ENCODE results near the gene DIRAS1. TPM values are rescaled to one million over a fixed set of nuclear protein-coding genes. Genes with fewer than 3 reads are reported as not detected.

DIRAS1 gene
- total and polyA plus RNA-seq, 2 experiments from 2014 or later: 3.0 to 3.3 TPM

DNA sequence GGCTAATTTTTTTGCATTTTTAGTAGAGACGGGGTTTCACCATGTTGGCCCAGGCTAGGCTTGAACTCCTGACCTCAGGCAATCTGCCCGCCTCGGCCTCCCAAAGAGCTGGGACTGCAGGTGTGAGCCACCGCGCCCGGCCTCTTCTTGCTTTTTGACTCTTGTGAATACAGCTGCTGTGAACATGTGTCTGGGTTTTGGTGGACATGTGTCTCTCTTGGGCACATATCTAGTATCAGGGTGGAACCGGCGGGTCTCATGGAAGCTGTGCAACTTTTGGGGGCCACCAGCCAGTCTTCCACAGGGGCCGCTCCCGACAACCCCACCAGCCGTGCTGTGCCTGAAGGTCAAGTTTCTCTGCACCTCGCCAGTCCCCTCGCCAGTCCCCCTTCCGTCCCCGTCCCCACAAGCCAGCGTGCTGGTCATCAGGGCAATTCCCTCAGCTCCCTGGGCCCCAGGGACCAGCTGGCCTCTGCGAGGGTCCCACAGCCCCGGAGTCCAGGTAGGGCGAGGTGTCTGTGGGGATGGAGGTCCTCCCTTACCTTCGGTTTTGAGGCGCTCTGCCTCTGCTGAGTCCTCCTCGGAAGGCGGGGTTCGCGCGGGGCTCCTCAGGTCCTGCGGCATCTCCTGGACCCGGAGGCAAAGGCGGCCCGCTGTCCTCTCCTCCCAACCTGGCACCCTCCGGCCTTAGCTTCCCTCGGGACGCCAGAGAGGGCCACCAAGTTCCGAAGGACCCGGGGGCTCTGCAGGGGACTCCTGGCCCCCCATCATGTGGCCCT is 45.6 kb upstream of the DIRAS1 start:
- no peak for DNase-seq (ENCODE audit: low read depth in 1 of 2, low spot score in 1 of 2)
- Histone ChIP-seq H3K9me3 (ENCODE audit: low read depth) (no peaks in the 10 kb centered on the region), H3K27ac (no peak overlapping the region), H3K4me1 (ENCODE audit: low read depth) (peaks cover 8% of the 10 kb centered on the region), H3K4me3 (no peak overlapping the region), H3K36me3 (peaks cover 31% of the 10 kb centered on the region), H3K27me3 (no peaks in the 10 kb centered on the region)
- TF ChIP-seq, protein P1, sequence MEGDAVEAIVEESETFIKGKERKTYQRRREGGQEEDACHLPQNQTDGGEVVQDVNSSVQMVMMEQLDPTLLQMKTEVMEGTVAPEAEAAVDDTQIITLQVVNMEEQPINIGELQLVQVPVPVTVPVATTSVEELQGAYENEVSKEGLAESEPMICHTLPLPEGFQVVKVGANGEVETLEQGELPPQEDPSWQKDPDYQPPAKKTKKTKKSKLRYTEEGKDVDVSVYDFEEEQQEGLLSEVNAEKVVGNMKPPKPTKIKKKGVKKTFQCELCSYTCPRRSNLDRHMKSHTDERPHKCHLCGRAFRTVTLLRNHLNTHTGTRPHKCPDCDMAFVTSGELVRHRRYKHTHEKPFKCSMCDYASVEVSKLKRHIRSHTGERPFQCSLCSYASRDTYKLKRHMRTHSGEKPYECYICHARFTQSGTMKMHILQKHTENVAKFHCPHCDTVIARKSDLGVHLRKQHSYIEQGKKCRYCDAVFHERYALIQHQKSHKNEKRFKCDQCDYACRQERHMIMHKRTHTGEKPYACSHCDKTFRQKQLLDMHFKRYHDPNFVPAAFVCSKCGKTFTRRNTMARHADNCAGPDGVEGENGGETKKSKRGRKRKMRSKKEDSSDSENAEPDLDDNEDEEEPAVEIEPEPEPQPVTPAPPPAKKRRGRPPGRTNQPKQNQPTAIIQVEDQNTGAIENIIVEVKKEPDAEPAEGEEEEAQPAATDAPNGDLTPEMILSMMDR (IDR thresholded peaks at IDR 0.05; ENCODE audit: low read depth, low read length): no peak

DNA sequence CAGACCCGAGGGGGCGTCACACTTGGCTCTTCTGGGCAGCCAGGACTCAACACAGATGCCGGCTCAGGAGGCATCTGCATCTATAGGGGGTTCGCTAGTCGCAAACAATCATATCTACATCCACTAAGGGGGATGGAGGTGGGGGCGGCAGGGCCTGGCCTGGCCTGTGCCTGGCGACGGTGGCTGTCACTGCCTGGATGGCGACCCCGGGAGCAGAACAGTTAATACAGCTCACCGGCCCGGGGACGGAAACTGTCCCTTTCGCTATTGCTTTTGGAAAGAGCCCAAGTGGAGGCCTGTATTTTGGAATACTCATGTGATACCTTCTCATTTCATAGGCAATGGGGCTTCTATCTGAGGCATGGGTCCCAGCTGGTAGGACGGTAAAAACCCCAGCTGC is 44.2 kb upstream of the DIRAS1 start:
- H3K4me3 ChIP-seq: no peak overlapping the region
- peaks cover 31% of the 10 kb centered on the region for H3K36me3 ChIP-seq
- TF ChIP-seq, protein P1 (IDR thresholded peaks at IDR 0.05; ENCODE audit: low read depth, low read length): no peak
- DNase-seq (ENCODE audit: low read depth in 1 of 2, low spot score in 1 of 2): no peak
- peaks cover 4% of the 10 kb centered on the region for H3K4me1 ChIP-seq (ENCODE audit: low read depth)
- H3K9me3 ChIP-seq (ENCODE audit: low read depth): no peaks in the 10 kb centered on the region
- H3K27me3 ChIP-seq: no peaks in the 10 kb centered on the region
- H3K27ac ChIP-seq: no peak overlapping the region

DNA sequence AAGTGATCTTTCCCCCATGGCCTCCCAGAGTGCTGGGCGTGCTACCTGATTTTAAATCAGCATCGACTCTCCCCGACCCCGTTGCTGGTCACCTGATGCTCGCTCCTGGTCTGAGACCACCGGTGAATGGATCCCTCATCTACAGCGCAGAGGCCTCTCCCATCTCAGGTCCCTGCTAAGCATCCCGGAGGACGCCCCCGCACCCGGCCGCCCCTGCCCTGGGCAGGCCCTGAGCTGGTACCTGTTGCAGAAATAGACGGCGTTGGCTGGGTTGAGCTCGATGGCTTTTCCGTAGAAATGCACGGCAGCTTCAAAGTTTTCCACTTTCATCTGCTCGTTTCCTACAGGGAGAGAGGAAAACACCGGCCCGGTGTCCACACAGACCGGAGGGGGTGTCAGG is 43.8 kb upstream of the DIRAS1 start:
- no peak for DNase-seq (ENCODE audit: low read depth in 1 of 2, low spot score in 1 of 2)
- Histone ChIP-seq H3K4me3 (no peak overlapping the region), H3K4me1 (ENCODE audit: low read depth) (no peaks in the 10 kb centered on the region), H3K27ac (no peak overlapping the region), H3K27me3 (no peaks in the 10 kb centered on the region), H3K9me3 (ENCODE audit: low read depth) (no peaks in the 10 kb centered on the region), H3K36me3 (peaks cover 31% of the 10 kb centered on the region)
- TF ChIP-seq, protein P1 (IDR thresholded peaks at IDR 0.05; ENCODE audit: low read depth, low read length): no peak

DNA sequence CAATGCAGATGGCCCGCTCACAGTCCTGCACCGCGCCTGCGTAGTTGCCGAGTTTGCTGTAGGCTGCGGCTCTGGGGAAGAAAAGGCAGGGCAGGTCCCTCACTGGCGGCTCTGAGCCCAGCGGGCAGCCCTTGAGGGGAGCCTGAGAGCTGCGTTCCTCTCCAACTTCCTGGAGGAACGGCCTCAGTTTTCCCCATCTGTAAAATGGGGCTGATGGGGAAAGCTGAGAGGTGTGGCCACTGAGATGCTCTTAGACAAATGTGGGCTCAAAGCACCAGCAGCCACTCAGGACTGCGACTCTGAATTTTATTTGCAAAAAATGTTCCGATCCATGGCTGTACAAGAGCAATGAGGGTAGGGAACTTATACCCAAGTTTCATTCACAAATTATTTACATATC is 42.5 kb upstream of the DIRAS1 start:
- TF ChIP-seq, protein P1 (IDR thresholded peaks at IDR 0.05; ENCODE audit: low read depth, low read length): no peak
- DNase-seq (ENCODE audit: low read depth in 1 of 2, low spot score in 1 of 2): no peak
- H3K4me3 ChIP-seq: no peak overlapping the region
- no peaks in the 10 kb centered on the region for H3K9me3 ChIP-seq (ENCODE audit: low read depth)
- peaks cover 31% of the 10 kb centered on the region for H3K36me3 ChIP-seq
- H3K27ac ChIP-seq: no peak overlapping the region
- H3K4me1 ChIP-seq (ENCODE audit: low read depth): no peaks in the 10 kb centered on the region
- no peaks in the 10 kb centered on the region for H3K27me3 ChIP-seq

DNA sequence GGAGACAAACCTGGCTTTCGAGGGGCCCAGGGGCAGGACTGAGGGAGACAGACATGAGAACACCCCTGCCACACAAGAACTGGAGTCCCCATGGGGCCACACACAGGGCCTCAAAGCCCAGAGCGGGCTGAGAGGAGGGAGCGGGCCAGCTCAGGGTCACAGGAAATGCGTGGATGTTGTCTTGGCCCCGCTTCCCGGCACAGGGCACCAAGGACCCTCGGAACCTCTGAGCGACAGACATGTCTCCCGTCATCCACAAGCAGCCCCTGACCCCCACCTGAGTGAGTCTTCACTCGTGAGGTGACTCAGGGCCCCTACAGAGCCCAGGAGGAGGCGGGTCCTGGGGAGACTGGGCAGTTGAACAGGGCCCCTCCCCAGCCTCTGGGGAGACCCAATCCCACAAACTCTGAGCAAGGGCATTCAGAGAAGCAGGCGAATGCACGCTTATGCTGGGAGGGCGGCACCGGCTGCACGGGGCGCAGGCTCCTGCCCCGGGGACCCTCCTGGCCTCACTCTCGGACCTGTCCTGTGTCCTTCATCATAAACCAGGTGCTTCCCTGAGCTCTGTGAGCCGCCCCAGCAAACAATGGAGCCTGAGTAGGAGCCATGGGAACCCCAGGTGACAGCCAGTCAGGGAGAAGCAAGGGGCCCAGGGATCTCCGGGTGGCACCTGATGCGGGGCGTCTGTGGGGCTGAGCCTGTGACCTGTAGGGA is 41.8 kb upstream of the DIRAS1 start:
- no peaks in the 10 kb centered on the region for H3K4me1 ChIP-seq (ENCODE audit: low read depth)
- no peaks in the 10 kb centered on the region for H3K27me3 ChIP-seq
- TF ChIP-seq, protein P1 (IDR thresholded peaks at IDR 0.05; ENCODE audit: low read depth, low read length): no peak
- H3K4me3 ChIP-seq: no peak overlapping the region
- peaks cover 31% of the 10 kb centered on the region for H3K36me3 ChIP-seq
- H3K27ac ChIP-seq: no peak overlapping the region
- DNase-seq (ENCODE audit: low read depth in 1 of 2, low spot score in 1 of 2): no peak
- H3K9me3 ChIP-seq (ENCODE audit: low read depth): no peaks in the 10 kb centered on the region

All from cardiac muscle cell (in vitro differentiated cells and primary cell).